Astrocyte of the spinal cord (primary cell): ENCODE measurements around the gene DHX29.

ENCODE experiments used
- DNase-seq: peaks from one replicate; pipeline ENCODE4 v3.0.0; 2011; ENCODE audit warnings: low read depth, low spot score
- H3K4me3 ChIP-seq: 2 replicates; pipeline ENCODE4 v1.5.1; 2011; ENCODE audit warnings: low read depth, mild to moderate bottlenecking, low read length, moderate library complexity
- in situ Hi-C: cut with HindIII; loops from 2 replicates; pipeline ENCODE4 v1.10.0; 2017; ENCODE audit warnings: low sequenced_read_pairs
- TF ChIP-seq, protein P1 (sequence below): IDR thresholded peaks from 2 replicates; pipeline ENCODE4 v1.5.1; 2012; ENCODE audit warnings: low read depth, mild to moderate bottlenecking, low read length, inconsistent platforms

Gene DHX29

GRCh38 chr5:55226027-55226933 is 81.2 kb downstream of the DHX29 start:
- DNase-seq = peak; percentile 24
- peak overlapping the region; percentile 5 for H3K4me3 ChIP-seq
- TF ChIP-seq, protein P1, sequence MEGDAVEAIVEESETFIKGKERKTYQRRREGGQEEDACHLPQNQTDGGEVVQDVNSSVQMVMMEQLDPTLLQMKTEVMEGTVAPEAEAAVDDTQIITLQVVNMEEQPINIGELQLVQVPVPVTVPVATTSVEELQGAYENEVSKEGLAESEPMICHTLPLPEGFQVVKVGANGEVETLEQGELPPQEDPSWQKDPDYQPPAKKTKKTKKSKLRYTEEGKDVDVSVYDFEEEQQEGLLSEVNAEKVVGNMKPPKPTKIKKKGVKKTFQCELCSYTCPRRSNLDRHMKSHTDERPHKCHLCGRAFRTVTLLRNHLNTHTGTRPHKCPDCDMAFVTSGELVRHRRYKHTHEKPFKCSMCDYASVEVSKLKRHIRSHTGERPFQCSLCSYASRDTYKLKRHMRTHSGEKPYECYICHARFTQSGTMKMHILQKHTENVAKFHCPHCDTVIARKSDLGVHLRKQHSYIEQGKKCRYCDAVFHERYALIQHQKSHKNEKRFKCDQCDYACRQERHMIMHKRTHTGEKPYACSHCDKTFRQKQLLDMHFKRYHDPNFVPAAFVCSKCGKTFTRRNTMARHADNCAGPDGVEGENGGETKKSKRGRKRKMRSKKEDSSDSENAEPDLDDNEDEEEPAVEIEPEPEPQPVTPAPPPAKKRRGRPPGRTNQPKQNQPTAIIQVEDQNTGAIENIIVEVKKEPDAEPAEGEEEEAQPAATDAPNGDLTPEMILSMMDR = peak; percentile 74
- in situ Hi-C loops = no loop called here

GRCh38 chr5:55225346-55225745 is 82.1 kb downstream of the DHX29 start:
- DNase-seq = no peak
- H3K4me3 ChIP-seq = no peak overlapping the region
- in situ Hi-C loops = no loop called here
- TF ChIP-seq, protein P1 = no peak

- in situ Hi-C loops = no loop called here
- no peak for DNase-seq
- H3K4me3 ChIP-seq = no peak overlapping the region
- TF ChIP-seq, protein P1 = no peak
Measured at GRCh38 chr5:55223812-55224240, 83.7 kb downstream of the DHX29 start.

- no peak for DNase-seq
- H3K4me3 ChIP-seq = no peak overlapping the region
- TF ChIP-seq, protein P1 = no peak
- in situ Hi-C loops = no loop called here
Measured at GRCh38 chr5:55222985-55223811, 84.3 kb downstream of the DHX29 start.

- DNase-seq = no peak
- H3K4me3 ChIP-seq = no peak overlapping the region
- in situ Hi-C loops = no loop called here
- TF ChIP-seq, protein P1 = no peak
Measured at GRCh38 chr5:55222092-55222984, 85.2 kb downstream of the DHX29 start.
